A549 (cell line): ENCODE results near the gene PIK3IP1. TPM values are rescaled to one million over a fixed set of nuclear protein-coding genes. Genes with fewer than 3 reads are reported as not detected.

ENCODE experiments used
- ATAC-seq, 2 experiments: fragments of 200-7000 bp in 1 of 2; fragments of >200 bp in 1 of 2; cut with Nextera tagmentation in 1 of 2; cut with Tn5 transposase in 1 of 2; 3 replicates each; pipeline versions ENCODE4 v1.8.0 to v1.9.1; 2018 to 2020; ENCODE audit warnings: mild to moderate bottlenecking in 1 of 2, moderate library complexity in 1 of 2
- CTCF ChIA-PET: fragments of 300-600 bp; sonication (Branson Sonifier 250); formaldehyde crosslinking; extraction: SDS; loops from one replicate; lab custom pipeline; 2021; ENCODE audit warnings: antibody characterized with exemption, inconsistent platforms; lab: Yijun Ruan, JAX
- POLR2A ChIA-PET: fragments of 350-600 bp; formaldehyde crosslinking; extraction: SDS; loops from one replicate; lab custom pipeline; 2021; ENCODE audit warnings: antibody characterized with exemption, inconsistent platforms; lab: Yijun Ruan, JAX
- DNase-seq, 2 experiments: peaks; one replicate each; pipeline versions ENCODE4 v3.0.0 to v3.0.0-alpha.2; 2011 to 2016; ENCODE audit warnings: low read depth in 1 of 2, low spot score in 1 of 2
- FAIRE-seq: peaks from 2 replicates; lab custom pipeline; 2011; peaks lifted over from hg19 to GRCh38; lab: Jason Lieb, UNC
- H3K27ac ChIP-seq, 2 experiments: fragments of >200 bp; sonication (Bioruptor Twin); formaldehyde crosslinking; 3 replicates each; pipeline ENCODE4 v1.5.1; 2016 to 2017
- H3K4me1 ChIP-seq: fragments of >200 bp; sonication (Bioruptor Twin); formaldehyde crosslinking; 3 replicates; pipeline ENCODE4 v1.6.1; 2016
- H3K4me2 ChIP-seq: fragments of >200 bp; sonication (Bioruptor Twin); formaldehyde crosslinking; 3 replicates; pipeline ENCODE4 v1.6.1; 2016
- H3K4me3 ChIP-seq: fragments of >200 bp; sonication (Bioruptor Twin); formaldehyde crosslinking; 3 replicates; pipeline ENCODE4 v1.5.1; 2016
- H3K9me3 ChIP-seq: fragments of >200 bp; sonication (Bioruptor Twin); formaldehyde crosslinking; 3 replicates; pipeline ENCODE4 v1.6.1; 2016
- BHLHE40 ChIP-seq: IDR thresholded peaks from 2 replicates; pipeline ENCODE4 v1.6.1; 2012; ENCODE audit warnings: low read depth, low read length, inconsistent platforms
- CBX8 ChIP-seq: fragments of 200-600 bp; sonication (generic); IDR thresholded peaks from 2 replicates; pipeline ENCODE4 v1.6.1; 2016
- CHD2 ChIP-seq: fragments of 150-350 bp; IDR thresholded peaks from 2 replicates; pipeline ENCODE4 v1.6.1; 2014; ENCODE audit warnings: low read length; ENCODE audit not compliant: partially characterized antibody
- CHD4 ChIP-seq: fragments of 200-600 bp; sonication (generic); IDR thresholded peaks from 2 replicates; pipeline ENCODE4 v1.6.1; 2016; ENCODE audit warnings: antibody characterized with exemption, mild to moderate bottlenecking, borderline replicate concordance
- EHMT2 ChIP-seq: fragments of 200-600 bp; sonication (generic); IDR thresholded peaks from 2 replicates; pipeline ENCODE4 v1.6.1; 2016; ENCODE audit warnings: antibody characterized with exemption, low read depth, mild to moderate bottlenecking, moderate library complexity
- FOSB ChIP-seq: fragments of 250-450 bp; sonication (Bioruptor Pico); IDR thresholded peaks from 2 replicates; pipeline ENCODE4 v1.5.0; 2020; ENCODE audit warnings: mild to moderate bottlenecking, moderate library complexity
- GATA3 ChIP-seq: IDR thresholded peaks from 2 replicates; pipeline ENCODE4 v1.6.1; 2012; ENCODE audit warnings: borderline replicate concordance
- HDAC2 ChIP-seq: fragments of 200-600 bp; sonication (generic); IDR thresholded peaks from 2 replicates; pipeline ENCODE4 v1.6.1; 2016
- HOXA7 ChIP-seq: fragments of 250-450 bp; sonication (Bioruptor Pico); IDR thresholded peaks from 2 replicates; pipeline ENCODE4 v1.5.0; 2020; ENCODE audit warnings: mild to moderate bottlenecking, moderate library complexity
- KDM1A ChIP-seq: fragments of 200-600 bp; sonication (generic); IDR thresholded peaks from 2 replicates; pipeline ENCODE4 v1.6.1; 2016; ENCODE audit warnings: low read depth, mild to moderate bottlenecking
- KDM5A ChIP-seq: fragments of 200-600 bp; sonication (generic); IDR thresholded peaks from 2 replicates; pipeline ENCODE4 v1.6.1; 2016; ENCODE audit warnings: antibody characterized with exemption, mild to moderate bottlenecking
- MAFK ChIP-seq: fragments of 450-650 bp; IDR thresholded peaks from 2 replicates; pipeline ENCODE4 v1.6.1; 2014; ENCODE audit not compliant: partially characterized antibody
- NFE2L2 ChIP-seq: fragments of 150-350 bp; conservative IDR thresholded peaks from 2 replicates; pipeline ENCODE4 v1.6.1; 2014; ENCODE audit warnings: low read length
- NPAS2 ChIP-seq: fragments of 250-450 bp; sonication (Bioruptor Pico); IDR thresholded peaks from 2 replicates; pipeline ENCODE4 v1.8.0; 2022; ENCODE audit warnings: mild to moderate bottlenecking, moderate library complexity, borderline replicate concordance
- POLR2AphosphoS2 ChIP-seq: conservative IDR thresholded peaks from 2 replicates; pipeline ENCODE4 v1.6.1; 2012; ENCODE audit warnings: low read length, improper control_type of control experiment, inconsistent platforms
- SMC3 ChIP-seq: fragments of >200 bp; sonication (Bioruptor Twin); formaldehyde crosslinking; IDR thresholded peaks from 3 replicates; pipeline ENCODE4 v1.6.1; 2018; ENCODE audit warnings: inconsistent platforms
- TP53 ChIP-seq: fragments of 250-450 bp; sonication (Bioruptor Pico); IDR thresholded peaks from 2 replicates; pipeline ENCODE4 v1.5.0; 2021; ENCODE audit warnings: mild to moderate bottlenecking, moderate library complexity
- ZFP36 ChIP-seq: fragments of 450-650 bp; IDR thresholded peaks from 2 replicates; pipeline ENCODE4 v1.6.1; 2014; ENCODE audit warnings: borderline replicate concordance; ENCODE audit not compliant: partially characterized antibody
- ZSCAN20 ChIP-seq: fragments of 250-450 bp; sonication (Bioruptor Pico); IDR thresholded peaks from 2 replicates; pipeline ENCODE4 v1.8.0; 2022; ENCODE audit warnings: mild to moderate bottlenecking, moderate library complexity
- WGBS: methylation state at CpG from one replicate; pipeline ENCODE4 v1.1.6; 2017; ENCODE audit errors: missing lambda C conversion rate; 5-methylcytosine and 5-hydroxymethylcytosine counted together
- polyA plus RNA-seq, 4 experiments: library from polyadenylated mRNA; depleted of rRNA in 3 of 4; stranded (reverse); fragments of >200 nt; fragmentation: RNase III in 1 of 4; extraction: RNeasy Plus Mini Kit Qiagen cat#74134 plus additional on column Dnase treatment in 1 of 4; gene quantifications; 2 replicates in 3 of 4; 3 replicates in 1 of 4; pipeline ENCODE4 v1.2.3, GENCODE V29; 2011 to 2017
- TF ChIP-seq, protein P1 (sequence below): fragments of 250-450 bp; sonication (Bioruptor Pico); IDR thresholded peaks from 2 replicates; pipeline ENCODE4 v1.5.0; 2020; ENCODE audit warnings: low read depth, mild to moderate bottlenecking, moderate library complexity
- TF ChIP-seq, protein P2 (sequence below): fragments of 450-650 bp; IDR thresholded peaks from 2 replicates; pipeline ENCODE4 v1.6.1; 2014; ENCODE audit warnings: antibody characterized with exemption
- TF ChIP-seq, protein P3 (sequence below): fragments of 150-350 bp; IDR thresholded peaks from 2 replicates; pipeline ENCODE4 v1.6.1; 2014; ENCODE audit warnings: low read depth, mild to moderate bottlenecking, low read length
- TF ChIP-seq, protein P4 (sequence below): fragments of 250-450 bp; sonication (Bioruptor Pico); IDR thresholded peaks from 2 replicates; pipeline ENCODE4 v1.5.0; 2021; ENCODE audit warnings: mild to moderate bottlenecking, moderate library complexity, borderline replicate concordance

The PIK3IP1 gene
- polyA plus RNA-seq, 2 of the 4 experiments (the other 2 are of a cell fraction): 0.90 to 1.6 TPM

DNA sequence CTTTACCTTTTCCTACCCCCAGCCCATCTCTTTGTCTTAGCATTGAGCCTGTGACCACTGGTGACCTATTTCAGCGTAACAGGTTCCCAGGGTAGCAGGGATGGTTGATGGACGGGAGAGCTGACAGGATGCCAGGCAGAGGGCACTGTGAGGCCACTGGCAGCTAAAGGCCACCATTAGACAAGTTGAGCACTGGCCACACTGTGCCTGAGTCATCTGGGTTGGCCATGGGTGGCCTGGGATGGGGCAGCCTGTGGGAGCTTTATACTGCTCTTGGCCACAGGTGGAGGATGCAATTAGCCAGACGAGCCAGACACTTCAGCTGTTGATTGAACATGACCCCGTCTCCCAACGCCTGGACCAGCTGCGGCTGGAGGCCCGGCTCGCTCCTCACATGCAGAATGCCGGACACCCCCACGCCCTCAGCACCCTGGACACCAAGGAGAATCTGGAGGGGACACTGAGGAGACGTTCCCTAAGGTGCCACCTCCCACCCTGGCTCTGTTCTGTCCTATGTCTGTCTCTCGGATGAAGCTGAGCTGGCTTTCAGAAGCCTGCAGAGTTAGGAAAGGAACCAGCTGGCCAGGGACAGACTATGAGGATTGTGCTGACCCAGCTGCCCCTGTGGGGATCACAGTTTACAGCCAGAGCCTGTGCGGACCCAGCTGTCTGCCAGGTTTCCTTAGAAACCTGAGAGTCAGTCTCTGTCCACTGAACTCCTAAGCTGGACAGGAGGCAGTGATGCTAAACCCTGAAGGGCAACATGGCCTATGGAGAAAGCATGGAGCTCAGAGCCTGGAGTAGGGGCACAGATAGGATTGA is 29.8 kb downstream of the PIK3IP1 start:
- Histone ChIP-seq H3K9me3 (no peaks in the 10 kb centered on the region), H3K4me3 (no peak overlapping the region), H3K27ac (no peak overlapping the region), H3K4me2 (no peak overlapping the region), H3K4me1 (no peaks in the 10 kb centered on the region)
- ChIA-PET POLR2A (interaction anchor here (1.4 kb wide), 1 partner anchor 9 kb away, joined by 3 read pairs; no protein-coding TSS in a partner anchor), CTCF (interaction anchor here (1.8 to 4.5 kb wide), 2 partner anchors 9 to 11 kb away, joined by 4 to 34 read pairs; no protein-coding TSS in a partner anchor)
- WGBS: 86% methylated on average over 2 of the region's 13 CpGs
- DNase-seq (no peak), FAIRE-seq (no peak), ATAC-seq (no peak)
- no peak for TF ChIP-seq ZFP36
- no peak for TF ChIP-seq CHD4
- TF ChIP-seq POLR2AphosphoS2: no peak
- no peak for TF ChIP-seq TP53 (CRISPR knock-in tag)
- no peak for TF ChIP-seq SMC3

DNA sequence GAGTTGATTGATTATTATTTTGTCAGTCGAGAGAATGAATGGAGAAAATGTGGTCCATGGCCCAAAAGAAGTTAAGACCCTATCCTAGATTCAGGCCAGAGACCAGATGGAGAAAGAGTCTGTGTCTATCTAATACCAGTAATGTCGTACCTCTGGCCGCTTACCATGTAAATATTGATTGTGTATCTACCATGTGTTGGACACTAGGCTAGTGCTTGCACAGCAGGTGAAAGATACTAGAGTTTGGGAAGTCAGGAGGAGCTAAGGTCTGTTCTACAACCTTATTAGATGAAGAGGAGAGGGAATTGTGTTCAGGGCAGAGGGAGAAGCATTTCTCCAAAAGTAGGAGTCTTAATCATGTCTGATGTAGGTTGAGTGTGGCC is 31.8 kb downstream of the PIK3IP1 start:
- TF ChIP-seq, protein P1, sequence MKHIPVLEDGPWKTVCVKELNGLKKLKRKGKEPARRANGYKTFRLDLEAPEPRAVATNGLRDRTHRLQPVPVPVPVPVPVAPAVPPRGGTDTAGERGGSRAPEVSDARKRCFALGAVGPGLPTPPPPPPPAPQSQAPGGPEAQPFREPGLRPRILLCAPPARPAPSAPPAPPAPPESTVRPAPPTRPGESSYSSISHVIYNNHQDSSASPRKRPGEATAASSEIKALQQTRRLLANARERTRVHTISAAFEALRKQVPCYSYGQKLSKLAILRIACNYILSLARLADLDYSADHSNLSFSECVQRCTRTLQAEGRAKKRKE: no peak
- TF ChIP-seq, protein P2, sequence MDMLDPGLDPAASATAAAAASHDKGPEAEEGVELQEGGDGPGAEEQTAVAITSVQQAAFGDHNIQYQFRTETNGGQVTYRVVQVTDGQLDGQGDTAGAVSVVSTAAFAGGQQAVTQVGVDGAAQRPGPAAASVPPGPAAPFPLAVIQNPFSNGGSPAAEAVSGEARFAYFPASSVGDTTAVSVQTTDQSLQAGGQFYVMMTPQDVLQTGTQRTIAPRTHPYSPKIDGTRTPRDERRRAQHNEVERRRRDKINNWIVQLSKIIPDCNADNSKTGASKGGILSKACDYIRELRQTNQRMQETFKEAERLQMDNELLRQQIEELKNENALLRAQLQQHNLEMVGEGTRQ: no peak
- TF ChIP-seq ZSCAN20 (no peak), BHLHE40 (no peak), GATA3 (no peak), KDM1A (no peak), CHD2 (no peak), CBX8 (no peak), KDM5A (no peak), FOSB (CRISPR knock-in tag) (no peak), ZFP36 (no peak), HDAC2 (no peak), MAFK (no peak), HOXA7 (CRISPR knock-in tag) (no peak), NPAS2 (CRISPR knock-in tag) (no peak), NFE2L2 (no peak), EHMT2 (no peak)
- TF ChIP-seq, protein P3, sequence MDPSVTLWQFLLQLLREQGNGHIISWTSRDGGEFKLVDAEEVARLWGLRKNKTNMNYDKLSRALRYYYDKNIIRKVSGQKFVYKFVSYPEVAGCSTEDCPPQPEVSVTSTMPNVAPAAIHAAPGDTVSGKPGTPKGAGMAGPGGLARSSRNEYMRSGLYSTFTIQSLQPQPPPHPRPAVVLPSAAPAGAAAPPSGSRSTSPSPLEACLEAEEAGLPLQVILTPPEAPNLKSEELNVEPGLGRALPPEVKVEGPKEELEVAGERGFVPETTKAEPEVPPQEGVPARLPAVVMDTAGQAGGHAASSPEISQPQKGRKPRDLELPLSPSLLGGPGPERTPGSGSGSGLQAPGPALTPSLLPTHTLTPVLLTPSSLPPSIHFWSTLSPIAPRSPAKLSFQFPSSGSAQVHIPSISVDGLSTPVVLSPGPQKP: no peak
- TF ChIP-seq, protein P4, sequence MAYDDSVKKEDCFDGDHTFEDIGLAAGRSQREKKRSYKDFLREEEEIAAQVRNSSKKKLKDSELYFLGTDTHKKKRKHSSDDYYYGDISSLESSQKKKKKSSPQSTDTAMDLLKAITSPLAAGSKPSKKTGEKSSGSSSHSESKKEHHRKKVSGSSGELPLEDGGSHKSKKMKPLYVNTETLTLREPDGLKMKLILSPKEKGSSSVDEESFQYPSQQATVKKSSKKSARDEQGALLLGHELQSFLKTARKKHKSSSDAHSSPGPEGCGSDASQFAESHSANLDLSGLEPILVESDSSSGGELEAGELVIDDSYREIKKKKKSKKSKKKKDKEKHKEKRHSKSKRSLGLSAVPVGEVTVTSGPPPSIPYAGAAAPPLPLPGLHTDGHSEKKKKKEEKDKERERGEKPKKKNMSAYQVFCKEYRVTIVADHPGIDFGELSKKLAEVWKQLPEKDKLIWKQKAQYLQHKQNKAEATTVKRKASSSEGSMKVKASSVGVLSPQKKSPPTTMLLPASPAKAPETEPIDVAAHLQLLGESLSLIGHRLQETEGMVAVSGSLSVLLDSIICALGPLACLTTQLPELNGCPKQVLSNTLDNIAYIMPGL: no peak
- CTCF ChIA-PET: interaction anchor here (1.4 to 4.5 kb wide), 2 partner anchors 13 to 49 kb away, joined by 3 to 34 read pairs; no protein-coding TSS in a partner anchor
- no peak for ATAC-seq
- H3K9me3 ChIP-seq: no peaks in the 10 kb centered on the region
- H3K4me1 ChIP-seq: no peaks in the 10 kb centered on the region
- WGBS: 89% methylated on average over 3 of the region's 3 CpGs
- no peak overlapping the region for H3K4me3 ChIP-seq
- POLR2A ChIA-PET: no interaction called here
- DNase-seq: no peak
- H3K27ac ChIP-seq: no peak overlapping the region
- no peak overlapping the region for H3K4me2 ChIP-seq
- FAIRE-seq: no peak
